HG03108 (cell line): ENCODE data around the gene MBNL1.
"Not testable (repeated sequence)": the region's sequence is repeated elsewhere in the genome, so short reads cannot be mapped to it uniquely, and the experiment has no call there.

Experiments used
- ATAC-seq: cut with Tn5 transposase; IDR thresholded peaks from one replicate; pipeline ENCODE4 v1.9.1; 2021; ENCODE audit warnings: moderate library complexity; ENCODE audit not compliant: unreplicated experiment

The MBNL1 gene

GRCh38 chr3:152436707-152437590 lies 168.2 kb downstream of the MBNL1 start:
- no peak for ATAC-seq

GRCh38 chr3:152438181-152438580 lies 169.5 kb downstream of the MBNL1 start:
- ATAC-seq = no peak

GRCh38 chr3:152438706-152439105 lies 170.0 kb downstream of the MBNL1 start:
- ATAC-seq = no peak

- not testable (repeated sequence) for ATAC-seq
Measured at GRCh38 chr3:152440243-152440642, 171.5 kb downstream of the MBNL1 start.

DNA sequence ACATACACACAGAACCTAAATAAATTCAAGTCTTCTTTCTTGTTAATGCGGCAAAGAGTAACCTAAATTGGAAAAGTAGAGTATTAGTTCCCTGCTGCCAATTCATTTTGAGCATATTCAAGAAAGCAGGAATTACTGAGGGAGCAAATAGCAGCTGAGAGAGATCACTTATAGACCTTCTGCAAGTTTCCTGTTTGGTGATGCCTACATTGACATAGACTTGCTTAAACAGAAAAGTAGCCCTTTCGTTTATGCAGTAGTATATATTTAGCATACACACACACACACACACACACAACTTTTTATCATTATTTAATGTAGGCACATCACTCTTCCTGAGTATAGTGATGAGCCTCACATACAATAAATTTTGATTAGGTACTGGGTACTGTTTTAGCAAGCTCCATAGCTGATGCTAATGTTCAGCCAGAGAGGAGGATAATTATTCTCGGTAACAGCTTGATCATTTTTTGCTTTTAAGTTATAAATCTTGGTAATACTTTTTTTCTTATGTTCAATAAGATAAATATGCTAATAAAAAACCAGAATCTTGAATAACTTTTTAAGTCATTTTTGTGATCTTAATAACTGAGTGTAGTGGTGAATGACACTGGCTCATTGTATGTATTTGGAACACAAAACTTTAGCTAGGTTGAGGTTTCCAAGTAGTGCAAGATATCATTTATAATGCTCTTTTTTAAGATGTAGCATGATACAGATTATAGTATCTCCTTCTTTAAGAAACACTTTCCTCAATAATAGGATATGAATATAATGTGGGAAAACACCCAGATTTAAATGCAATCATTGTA lies 174.7 kb downstream of the MBNL1 start:
- ATAC-seq = no peak

DNA sequence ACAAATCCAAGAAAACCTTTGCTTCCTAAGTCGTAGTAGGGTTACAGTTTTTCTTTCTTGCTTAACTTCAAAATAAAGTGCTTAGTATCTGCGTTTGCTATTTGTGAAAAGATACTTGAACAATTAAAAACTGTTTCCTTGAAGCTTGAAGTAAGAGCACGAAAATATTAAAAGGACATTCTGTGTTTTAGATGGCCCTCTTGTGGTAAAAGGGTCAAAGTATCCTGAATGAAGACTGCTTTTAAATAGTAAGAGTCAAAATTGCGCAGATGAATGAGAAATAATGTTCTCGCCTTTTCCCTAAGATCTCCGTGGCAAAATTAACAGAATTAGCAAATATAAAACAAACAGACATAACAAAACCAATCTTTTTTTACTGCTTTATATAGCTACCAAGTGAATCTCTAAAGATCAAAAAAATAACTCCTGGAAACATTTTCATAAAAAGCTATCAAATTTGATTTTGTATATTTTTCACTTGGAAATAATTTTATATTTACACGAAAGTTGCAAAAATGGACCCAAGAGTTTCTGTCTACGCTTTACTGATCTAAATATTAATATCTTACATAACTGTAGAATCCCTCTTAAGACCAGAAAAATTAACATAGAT lies 175.4 kb downstream of the MBNL1 start:
- ATAC-seq = no peak

- no peak for ATAC-seq
Measured at GRCh38 chr3:152445212-152445611, 176.5 kb downstream of the MBNL1 start.

DNA sequence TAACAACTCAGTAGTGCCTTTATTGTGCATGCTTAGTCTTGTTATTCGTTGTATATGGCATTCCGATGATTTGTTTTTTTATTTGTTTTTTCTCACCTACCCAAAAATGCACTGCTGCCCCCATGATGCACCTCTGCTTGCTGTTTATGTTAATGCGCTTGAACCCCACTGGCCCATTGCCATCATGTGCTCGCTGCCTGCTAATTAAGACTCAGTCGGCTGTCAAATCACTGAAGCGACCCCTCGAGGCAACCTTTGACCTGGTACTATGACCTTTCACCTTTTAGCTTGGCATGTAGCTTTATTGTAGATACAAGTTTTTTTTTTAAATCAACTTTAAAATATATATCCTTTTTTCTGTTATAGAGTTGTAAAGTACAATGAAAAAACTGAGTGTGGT lies 177.8 kb downstream of the MBNL1 start:
- ATAC-seq = no peak

DNA sequence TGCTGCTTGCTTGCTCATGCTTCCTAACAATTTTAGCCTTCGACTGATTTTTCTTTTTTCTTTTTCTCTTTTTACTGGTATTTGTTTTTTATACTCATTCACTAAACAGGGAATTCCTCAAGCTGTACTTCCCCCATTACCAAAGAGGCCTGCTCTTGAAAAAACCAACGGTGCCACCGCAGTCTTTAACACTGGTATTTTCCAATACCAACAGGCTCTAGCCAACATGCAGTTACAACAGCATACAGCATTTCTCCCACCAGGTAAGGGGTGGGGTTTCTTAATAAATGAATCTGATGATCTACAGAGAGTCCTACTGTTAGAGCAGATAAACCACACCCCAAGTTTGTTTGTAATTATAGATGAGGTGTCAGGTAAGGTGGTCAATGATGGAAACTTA lies 178.8 kb downstream of the MBNL1 start:
- no peak for ATAC-seq

- ATAC-seq = no peak
Measured at GRCh38 chr3:152448091-152448490, 179.4 kb downstream of the MBNL1 start.

- ATAC-seq = no peak
Measured at GRCh38 chr3:152452318-152452717, 183.6 kb downstream of the MBNL1 start.

DNA sequence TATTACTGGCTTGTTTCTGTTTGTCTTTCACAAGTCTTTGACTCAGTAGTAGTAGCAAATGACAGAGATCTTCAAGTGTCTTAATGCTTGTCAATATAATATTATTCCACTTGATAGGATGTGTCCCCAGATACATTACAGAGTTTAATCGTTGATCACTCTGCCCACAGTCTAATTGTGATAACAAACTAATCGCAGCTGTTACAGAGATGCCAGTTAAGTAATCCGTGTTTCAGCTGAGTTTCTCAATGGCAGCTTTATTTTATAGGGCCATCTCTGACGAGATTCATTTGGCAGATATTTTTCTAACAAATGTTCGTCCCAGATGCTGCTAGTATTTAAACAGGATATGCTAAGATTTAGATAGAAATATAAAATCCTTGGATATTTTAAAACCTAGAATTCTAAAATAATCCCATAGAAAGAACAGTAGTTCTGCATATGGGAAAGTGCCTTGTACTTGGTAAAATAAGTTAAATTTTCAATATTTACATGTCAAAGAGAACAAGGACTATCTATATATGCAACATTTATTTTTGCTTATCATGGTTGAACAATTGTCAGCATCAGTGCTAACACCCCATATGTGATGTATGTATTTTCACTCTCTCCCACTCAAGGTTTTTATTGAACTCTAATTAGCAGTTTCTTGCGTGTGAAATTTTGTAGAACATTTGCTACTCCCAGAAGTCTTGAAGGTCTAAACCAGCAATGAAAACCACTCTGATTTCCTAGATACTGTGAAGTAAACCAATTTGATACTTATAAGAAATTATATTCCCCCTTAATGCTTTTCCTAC lies 185.5 kb downstream of the MBNL1 start:
- ATAC-seq = no peak

GRCh38 chr3:152455989-152456388 lies 187.3 kb downstream of the MBNL1 start:
- no peak for ATAC-seq

DNA sequence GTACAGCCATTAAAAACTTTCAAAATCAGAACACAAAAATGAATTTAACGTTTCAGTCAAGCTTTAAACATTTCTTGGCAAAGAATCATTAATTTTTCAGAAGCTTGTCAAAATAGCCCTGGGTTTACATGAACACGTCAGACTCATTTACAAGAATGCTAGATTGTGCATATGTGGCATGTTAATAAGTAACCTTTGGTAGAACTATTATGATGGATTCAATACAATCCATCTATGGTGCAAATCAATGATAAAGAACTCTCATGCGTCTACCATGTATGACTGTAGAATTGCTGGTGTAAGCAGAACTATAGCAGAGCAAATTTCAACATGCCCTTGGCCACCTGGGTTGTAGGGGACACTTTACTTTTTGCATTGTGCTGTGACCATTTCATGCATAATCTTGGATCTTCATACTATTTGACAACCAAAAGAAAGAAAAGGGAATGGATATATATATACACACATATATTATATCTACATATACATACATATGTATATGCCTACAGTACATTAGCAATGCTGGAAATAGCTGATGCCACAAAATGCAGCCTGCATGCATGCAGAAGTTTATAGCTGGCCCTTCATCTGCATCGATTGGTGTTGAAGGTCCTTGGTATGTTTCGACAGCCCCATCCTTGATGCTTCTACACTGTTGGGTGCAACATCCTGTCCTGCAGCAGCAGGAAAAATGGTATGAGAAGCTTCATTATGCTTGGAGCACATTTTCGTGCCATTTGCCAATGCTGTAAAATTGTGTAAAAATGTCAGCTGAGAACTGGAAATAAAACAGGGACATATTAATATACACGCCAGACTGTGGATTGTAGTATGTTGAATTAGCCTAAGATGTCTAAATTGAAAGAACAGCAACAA lies 189.0 kb downstream of the MBNL1 start:
- no peak for ATAC-seq

DNA sequence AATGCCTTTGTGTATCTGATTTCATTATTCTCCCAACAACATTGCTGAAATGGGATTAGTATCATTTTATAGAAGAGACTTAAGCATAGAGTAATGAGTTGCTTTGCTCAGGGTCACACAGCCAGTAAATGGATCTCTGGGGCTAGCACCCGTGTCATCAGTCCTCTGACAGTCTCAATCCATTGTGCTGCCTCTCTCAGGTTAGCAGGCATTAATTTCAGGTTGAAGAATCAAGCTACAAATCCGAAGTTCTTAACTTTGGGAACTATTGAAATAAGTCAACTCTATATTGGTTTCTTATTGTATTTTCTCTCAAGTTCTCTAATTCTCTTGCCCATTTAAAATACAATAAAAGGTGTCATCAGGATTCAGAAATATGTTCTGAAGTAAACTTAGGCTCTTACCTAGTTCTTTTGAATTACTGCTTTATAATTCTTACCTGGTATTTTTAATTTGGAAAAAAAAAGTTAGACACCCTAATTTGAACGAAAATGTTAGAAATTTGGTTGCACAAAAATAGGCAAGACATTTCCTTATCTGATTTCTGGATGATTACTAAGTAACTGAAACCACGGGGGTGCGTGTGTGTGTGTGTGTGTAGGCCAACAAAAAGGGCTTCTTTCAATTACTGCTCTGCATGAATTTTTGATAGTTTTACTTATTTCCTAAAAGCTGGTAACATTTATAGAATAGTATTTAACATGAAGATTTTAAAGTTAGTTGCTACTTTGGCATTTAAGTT lies 189.8 kb downstream of the MBNL1 start:
- no peak for ATAC-seq

GRCh38 chr3:152459118-152459515 lies 190.4 kb downstream of the MBNL1 start:
- ATAC-seq = no peak

DNA sequence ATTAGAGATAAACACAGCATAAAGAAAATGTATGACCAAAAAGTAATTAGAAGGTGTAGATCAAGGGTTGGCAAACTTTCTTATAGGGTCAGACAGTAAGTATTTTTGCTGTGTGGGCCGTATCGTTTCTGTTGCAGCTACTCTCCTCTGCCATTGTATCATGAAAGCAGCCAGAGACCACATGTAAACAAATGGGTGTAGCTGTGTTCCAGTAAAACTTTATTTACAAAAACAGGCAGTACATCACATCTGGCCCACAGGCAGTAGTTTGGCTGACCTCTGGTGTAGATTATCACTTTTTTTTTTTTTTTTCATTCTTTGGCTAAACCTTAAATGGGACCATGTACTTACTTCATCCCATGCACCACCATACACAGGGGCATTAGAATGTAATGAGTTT lies 190.8 kb downstream of the MBNL1 start:
- no peak for ATAC-seq

GRCh38 chr3:152460936-152461335 lies 192.2 kb downstream of the MBNL1 start:
- ATAC-seq = no peak

- ATAC-seq = no peak
Measured at GRCh38 chr3:152461460-152461859, 192.7 kb downstream of the MBNL1 start.
